AG04450 (cell line): ENCODE data around the gene SYTL2. TPM values are rescaled to one million over a fixed set of nuclear protein-coding genes. Genes with fewer than 3 reads are reported as not detected.

Experiments
- CTCF ChIA-PET: fragments of 300-600, 350-600 bp; formaldehyde crosslinking; extraction: SDS; loops from one replicate; lab custom pipeline; 2022; ENCODE audit warnings: antibody characterized with exemption, inconsistent platforms; lab: Charles Lee
- POLR2A ChIA-PET: fragments of 350-600 bp; formaldehyde crosslinking; extraction: SDS; loops from one replicate; lab custom pipeline; 2021; ENCODE audit warnings: antibody characterized with exemption, inconsistent platforms; lab: Yijun Ruan, JAX
- DNase-seq: peaks from one replicate; pipeline ENCODE4 v3.0.0-alpha.2; 2011; ENCODE audit warnings: low read depth, low spot score
- H3K27ac ChIP-seq: one replicate; pipeline ENCODE4 v1.5.1; 2012; ENCODE audit warnings: low read depth, low read length, control low read depth
- H3K27me3 ChIP-seq: one replicate; pipeline ENCODE4 v1.6.0; 2012; ENCODE audit warnings: low read length; ENCODE audit not compliant: control insufficient read depth, insufficient read depth
- H3K4me3 ChIP-seq: 2 replicates; pipeline ENCODE4 v1.5.1; 2011; ENCODE audit warnings: mild to moderate bottlenecking, low read depth, low read length, control low read depth
- H3K9me3 ChIP-seq: 2 replicates; pipeline ENCODE4 v1.5.1; 2012; ENCODE audit warnings: low read length; ENCODE audit not compliant: control insufficient read depth, insufficient read depth
- polyA plus RNA-seq: library from polyadenylated mRNA; depleted of rRNA; stranded (reverse); fragments of >200 nt; gene quantifications from 2 replicates; pipeline ENCODE4 v1.2.3, GENCODE V29; 2011
- TF ChIP-seq, protein P1 (sequence below): IDR thresholded peaks from 2 replicates; pipeline ENCODE4 v1.5.1; 2011; ENCODE audit warnings: low read depth, low read length, control low read depth, inconsistent platforms

The SYTL2 gene
- polyA plus RNA-seq, 1 experiment: 169 TPM

DNA sequence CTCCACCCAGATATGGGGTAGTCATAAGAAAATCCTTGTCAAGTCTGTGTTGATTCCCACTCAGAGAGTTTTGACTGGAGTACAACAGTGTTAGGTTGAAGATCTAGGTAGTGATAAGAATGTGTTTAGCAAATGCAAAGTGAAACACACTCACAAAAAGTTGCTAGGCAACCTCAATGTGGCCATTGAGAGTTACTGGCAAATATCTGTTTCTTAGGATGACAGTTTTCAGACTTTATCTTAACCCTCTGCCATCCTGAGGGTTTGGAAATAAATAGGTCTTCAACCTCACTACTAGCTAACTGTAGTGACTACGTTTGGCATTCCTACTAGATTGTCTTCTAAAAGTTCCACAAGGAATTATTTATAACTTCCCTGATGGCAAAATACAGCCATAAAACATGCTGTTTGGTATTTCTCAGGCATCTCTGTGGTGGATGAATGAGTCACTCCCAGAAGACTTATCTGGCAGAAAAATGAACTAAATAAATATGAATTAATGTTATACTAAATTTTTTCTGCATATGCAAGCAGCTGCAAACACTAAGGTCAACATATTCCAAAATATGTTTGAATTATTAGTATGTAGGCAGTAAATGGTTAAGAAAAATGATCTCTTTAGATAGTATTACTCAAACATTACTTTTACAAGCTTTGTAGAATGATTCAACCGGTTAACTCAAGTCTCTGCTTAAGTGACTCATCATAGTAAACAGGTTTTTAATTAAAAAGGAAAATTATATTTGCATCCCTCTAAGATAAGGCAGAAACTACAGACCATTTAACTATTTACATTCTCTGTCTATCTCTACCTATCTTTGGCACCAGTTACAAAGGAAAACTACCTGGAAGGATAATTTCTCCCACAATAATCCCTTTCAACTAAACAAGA, 17.1 kb upstream of the SYTL2 start:
- Histone ChIP-seq H3K27me3 (no peaks in the 10 kb centered on the region), H3K4me3 (no peak overlapping the region), H3K9me3 (no peaks in the 10 kb centered on the region), H3K27ac (peak overlapping the region; percentile 88)
- TF ChIP-seq, protein P1, sequence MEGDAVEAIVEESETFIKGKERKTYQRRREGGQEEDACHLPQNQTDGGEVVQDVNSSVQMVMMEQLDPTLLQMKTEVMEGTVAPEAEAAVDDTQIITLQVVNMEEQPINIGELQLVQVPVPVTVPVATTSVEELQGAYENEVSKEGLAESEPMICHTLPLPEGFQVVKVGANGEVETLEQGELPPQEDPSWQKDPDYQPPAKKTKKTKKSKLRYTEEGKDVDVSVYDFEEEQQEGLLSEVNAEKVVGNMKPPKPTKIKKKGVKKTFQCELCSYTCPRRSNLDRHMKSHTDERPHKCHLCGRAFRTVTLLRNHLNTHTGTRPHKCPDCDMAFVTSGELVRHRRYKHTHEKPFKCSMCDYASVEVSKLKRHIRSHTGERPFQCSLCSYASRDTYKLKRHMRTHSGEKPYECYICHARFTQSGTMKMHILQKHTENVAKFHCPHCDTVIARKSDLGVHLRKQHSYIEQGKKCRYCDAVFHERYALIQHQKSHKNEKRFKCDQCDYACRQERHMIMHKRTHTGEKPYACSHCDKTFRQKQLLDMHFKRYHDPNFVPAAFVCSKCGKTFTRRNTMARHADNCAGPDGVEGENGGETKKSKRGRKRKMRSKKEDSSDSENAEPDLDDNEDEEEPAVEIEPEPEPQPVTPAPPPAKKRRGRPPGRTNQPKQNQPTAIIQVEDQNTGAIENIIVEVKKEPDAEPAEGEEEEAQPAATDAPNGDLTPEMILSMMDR: no peak
- CTCF ChIA-PET: interaction anchor here (0.6 to 2.8 kb wide), 2 partner anchors 27 to 145 kb away, joined by 3 to 10 read pairs; partner anchors contain the start of gene CCDC83
- POLR2A ChIA-PET: interaction anchor here (0.8 to 2.1 kb wide), 5 partner anchors 13 to 143 kb away, joined by 3 to 15 read pairs (median 3); no protein-coding TSS in a partner anchor
- DNase-seq: peak; percentile 61

DNA sequence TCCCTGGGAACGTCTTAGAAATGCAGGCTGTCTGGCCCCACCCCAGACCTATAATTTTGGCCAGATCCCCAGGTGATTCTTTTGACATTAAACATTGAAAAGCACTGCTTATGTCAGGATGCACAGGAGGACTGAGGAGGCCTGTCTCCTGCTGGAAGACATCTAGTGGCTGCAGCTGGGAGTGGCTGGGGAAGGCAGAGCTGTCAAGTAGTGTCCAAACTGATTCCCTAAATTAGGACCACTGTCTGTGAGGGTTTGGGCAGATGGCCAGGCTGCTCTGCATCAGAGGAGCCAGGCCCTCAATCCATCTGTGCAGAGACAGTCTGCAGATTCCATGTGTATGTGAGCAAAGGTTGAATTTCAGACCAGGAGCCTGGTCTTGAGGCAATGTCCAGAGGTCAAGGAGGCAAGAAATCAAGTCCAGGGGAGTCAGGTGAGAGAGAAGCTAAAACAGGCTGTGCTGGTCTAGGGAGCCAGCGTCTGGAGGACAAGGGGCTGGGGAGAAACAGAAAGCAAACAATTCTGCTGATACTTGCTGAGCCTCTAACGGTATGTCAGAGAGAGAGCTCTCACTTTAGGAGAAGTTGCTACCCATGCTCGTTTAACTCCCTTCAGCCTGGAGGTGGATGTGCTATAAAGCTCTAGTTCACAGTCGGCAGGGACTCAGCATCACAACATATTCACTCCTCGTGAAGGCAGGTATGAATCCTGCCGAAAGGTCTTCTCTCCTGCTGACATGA, 15.3 kb upstream of the SYTL2 start:
- ChIA-PET CTCF (interaction anchor here (0.6 to 2.5 kb wide), 10 partner anchors 9 to 231 kb away, joined by 3 to 9 read pairs (median 4); partner anchors contain the start of gene CCDC89), POLR2A (interaction anchor here (2.1 kb wide), 1 partner anchor 11 kb away, joined by 15 read pairs; no protein-coding TSS in a partner anchor)
- H3K4me3 ChIP-seq: no peak overlapping the region
- H3K9me3 ChIP-seq: no peaks in the 10 kb centered on the region
- peak overlapping the region; percentile 88 for H3K27ac ChIP-seq
- TF ChIP-seq, protein P1: peak; percentile 72
- no peak for DNase-seq
- H3K27me3 ChIP-seq: no peaks in the 10 kb centered on the region

DNA sequence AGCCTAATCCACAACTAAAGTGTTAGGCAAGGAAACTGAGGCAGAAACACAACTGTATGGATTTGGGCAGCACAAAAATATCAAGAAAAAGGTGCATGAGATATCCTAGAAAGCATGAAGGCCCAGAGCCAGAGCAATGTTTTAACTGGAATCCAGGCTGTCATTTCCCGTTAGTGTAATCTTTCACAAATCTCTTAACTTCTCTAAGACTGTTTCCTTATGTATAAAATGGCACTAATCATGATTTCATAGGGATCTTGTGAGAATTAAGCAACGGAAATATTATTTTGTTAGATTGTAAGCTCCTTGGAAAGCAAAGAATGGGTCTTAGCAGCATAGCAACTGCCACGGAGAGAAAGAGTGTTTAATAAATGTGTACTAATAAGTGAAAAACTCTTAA, 14.7 kb upstream of the SYTL2 start:
- ChIA-PET CTCF (interaction anchor here (0.9 to 2.5 kb wide), 7 partner anchors 8 to 231 kb away, joined by 3 to 9 read pairs (median 4); no protein-coding TSS in a partner anchor), POLR2A (no interaction called here)
- H3K9me3 ChIP-seq: no peaks in the 10 kb centered on the region
- H3K4me3 ChIP-seq: no peak overlapping the region
- TF ChIP-seq, protein P1: no peak
- no peak overlapping the region for H3K27ac ChIP-seq
- no peak for DNase-seq
- H3K27me3 ChIP-seq: no peaks in the 10 kb centered on the region

DNA sequence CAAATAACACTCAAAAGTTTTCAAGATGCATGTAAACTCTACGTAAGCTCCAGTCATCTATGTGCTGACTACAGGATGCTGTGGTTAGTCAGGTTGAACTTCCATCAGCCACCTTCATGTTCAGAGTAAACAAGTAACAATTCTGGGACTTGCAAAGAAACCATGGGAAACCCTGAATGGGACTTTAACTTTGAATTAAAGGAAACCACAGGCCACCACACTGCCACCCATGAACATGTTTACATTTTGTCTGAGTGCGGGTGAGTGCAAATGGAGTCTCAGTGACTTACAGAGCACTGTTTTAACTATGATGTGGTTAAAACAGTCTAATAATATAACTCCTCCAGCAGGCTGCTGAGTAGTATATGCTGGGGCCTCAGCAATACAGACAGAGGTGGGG, 12.9 kb upstream of the SYTL2 start:
- no peak for DNase-seq
- no peaks in the 10 kb centered on the region for H3K9me3 ChIP-seq
- no peak overlapping the region for H3K27ac ChIP-seq
- H3K4me3 ChIP-seq: no peak overlapping the region
- ChIA-PET CTCF (interaction anchor here (0.6 kb wide), 1 partner anchor 229 kb away, joined by 6 read pairs; no protein-coding TSS in a partner anchor), POLR2A (interaction anchor here (1.0 kb wide), 1 partner anchor 105 kb away, joined by 3 read pairs; no protein-coding TSS in a partner anchor)
- no peaks in the 10 kb centered on the region for H3K27me3 ChIP-seq
- TF ChIP-seq, protein P1: no peak
